ENCODE measurements around the gene BICDL1.

Gene BICDL1

DNA sequence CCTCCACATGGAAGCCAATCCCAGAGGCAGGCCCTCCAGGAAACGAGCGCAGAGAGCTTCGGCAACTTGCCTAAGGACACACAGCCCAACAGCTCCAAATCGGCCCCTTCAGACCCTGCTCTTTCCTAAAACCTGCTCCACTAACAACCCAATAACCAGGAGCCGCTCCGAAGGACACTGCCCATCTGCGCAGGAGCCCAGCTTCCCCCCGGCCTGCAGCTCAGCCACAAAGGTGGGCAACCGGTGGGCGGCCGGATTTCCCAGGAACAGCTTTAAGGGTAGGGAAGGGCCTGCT lies 114.0 kb downstream of the BICDL1 start:
- no peak for DNase-seq

DNA sequence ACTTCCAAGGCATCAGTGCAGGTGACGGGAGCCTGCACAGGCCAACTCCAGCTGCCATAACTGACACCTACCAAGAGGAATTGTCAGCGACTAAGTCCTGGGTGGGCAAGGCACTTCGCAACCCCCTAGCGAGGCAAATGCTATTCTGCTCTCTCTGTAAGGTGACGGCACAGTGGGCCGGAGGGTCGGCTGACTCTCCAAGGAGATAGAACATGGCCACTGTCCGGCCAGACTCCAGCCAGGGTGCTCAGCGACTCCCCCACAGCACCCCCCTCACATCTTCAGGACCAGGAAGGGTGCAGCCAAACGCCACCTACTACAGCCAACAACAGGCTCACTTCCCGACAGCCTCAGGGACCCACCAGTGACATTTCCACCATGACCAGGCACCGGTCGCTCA lies 114.3 kb downstream of the BICDL1 start:
- DNase-seq = no peak

DNA sequence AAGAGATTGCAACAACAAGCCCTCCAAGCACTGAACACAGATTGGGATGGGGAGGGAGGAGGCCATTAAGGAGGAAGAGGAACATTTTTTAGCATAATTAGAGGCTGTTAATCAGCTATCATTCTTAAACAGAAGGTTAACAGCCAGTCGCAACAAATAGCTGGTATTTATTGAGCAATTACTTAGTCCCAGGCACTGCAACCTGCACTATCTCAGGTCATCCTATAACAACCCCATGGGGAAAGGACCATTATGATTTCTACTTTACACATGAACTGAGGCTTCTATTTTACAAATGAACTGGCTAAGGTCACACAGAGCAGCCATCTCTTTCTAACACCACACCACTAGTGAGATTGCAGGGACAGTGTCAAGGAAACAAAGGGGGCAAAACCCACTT lies 117.1 kb downstream of the BICDL1 start:
- no peak for DNase-seq

DNA sequence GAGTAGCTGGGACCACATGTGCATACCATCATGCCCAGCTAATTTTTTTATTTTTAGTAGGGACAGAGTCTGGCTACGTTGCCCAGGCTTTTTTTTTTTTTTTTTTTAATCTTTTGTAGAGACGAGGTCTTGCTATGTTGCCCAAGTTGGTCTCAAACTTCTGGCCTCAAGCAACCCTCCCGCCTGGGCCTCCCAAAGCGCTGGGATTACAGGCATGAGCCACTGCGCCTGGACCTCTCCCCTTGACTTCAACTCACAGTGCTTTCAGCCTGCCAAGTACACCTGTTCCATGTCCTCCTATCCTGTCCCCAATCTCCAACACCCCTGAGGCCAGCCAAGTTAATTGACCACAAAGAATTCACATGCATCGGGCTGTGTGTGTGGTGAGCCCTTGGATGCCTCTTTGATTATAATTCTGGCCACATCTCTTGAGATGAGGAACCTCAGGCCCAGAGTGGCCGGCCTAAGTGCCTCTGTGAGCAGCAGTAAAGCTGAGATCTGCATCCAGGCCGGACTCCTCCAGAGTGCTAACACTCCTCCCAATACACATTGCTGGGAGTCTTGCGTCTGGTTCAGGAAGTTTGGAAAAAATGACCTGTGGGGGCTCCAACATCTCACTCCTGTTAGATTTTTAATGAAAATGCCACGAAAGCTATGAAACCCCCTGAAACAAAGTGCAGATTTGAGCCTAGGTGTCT lies 120.7 kb downstream of the BICDL1 start:
- no peak for DNase-seq

DNA sequence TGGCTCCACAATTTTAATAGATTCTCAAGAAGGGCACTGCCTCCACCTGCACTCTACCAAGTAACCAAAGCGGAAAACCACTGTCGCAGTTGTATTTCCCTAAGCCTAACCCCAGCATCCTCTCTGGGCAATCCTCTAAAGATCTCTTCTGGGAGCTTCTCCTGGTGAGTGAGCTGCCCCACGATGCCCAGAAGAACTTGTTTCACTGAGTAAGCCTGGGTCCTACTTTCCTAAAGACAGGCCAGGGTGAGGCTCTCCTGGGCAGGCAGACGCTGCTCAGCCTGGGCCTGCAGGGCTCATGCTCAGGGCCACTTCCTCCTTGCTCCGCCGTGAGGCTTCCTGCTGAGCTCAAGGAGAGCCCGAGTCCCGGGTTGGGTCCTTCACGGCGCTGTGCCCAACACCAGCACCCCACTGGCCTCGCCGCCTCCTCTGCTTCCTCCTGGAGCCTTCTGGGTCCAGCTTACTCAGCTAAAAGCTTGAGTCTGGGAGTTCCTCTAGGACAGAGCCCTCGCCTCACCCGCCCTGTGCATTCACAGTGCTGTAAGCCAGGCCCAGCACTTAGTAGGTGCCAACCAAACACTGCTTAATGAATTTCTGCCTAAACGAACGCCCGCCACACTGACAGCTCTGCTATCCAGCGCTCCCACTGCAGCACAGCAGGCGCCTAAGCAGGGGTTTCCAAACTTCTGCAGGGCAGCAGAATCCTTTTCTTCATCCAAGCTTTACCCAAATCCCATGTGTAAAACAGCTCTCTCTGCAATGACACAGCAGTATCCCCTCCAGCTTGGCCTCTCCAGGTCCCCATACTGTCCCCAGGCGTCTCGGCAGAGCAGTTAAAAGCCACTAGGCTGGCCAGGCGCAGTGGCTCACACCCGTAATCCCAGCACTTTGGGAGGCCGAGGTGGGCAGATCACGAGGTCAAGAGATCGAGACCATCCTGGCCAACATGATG lies 121.8 kb downstream of the BICDL1 start:
- DNase-seq = peak; percentile 87 to 90

DNA sequence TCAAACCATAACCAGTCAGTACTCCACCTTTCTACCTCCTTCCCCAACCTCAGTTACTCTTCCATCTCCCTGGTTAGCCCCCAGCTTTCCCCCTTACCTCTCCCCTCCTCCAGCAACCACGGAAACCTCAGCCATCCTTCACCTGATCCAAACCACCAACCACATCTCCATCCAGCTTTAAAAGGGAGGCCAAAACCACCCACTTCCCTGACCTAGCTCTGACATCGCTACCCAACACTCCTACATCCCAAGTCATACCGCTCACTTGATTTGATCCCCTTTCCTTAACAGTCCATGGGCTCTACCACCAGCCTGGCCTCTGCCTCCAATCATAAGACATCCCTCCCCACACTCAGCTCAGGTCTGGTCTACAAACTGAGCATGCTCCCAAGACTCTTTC lies 126.0 kb downstream of the BICDL1 start:
- no peak for DNase-seq

DNA sequence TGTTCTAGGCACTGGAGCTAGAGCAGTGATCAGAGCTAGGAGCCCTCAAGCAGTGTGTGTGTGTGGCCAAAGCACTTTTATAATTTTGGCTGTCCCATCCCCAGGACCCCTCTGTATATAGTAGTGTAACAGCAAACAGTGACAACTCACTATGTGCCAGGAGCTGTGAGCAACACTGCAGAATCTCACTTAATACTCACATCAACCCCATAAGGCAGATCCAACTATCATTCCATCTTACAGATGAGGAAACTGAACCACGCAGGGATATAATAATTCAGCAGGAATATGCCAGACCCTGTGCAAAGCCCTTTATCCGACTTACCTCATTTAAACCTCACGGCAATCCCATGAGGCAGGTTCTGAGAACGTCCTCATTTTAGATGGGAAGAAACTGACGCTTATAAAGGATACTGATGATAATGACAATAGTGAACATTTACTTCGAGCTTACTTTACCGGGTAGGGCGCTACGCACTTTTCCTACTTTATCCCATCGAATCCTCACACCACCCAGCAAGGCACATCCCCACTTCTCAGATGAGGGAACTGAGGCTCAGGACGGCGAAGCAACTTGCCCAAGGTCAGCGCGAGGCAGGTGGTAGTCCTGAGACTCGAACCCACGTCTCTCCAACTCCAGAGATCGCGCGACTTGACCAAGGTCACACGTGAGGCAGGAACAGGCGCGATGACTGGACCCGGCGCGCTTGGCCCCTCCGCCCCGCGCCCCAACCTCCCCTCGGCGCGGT lies 126.8 kb downstream of the BICDL1 start:
- peak in 1 of 2 donors; percentile 22 for DNase-seq

DNA sequence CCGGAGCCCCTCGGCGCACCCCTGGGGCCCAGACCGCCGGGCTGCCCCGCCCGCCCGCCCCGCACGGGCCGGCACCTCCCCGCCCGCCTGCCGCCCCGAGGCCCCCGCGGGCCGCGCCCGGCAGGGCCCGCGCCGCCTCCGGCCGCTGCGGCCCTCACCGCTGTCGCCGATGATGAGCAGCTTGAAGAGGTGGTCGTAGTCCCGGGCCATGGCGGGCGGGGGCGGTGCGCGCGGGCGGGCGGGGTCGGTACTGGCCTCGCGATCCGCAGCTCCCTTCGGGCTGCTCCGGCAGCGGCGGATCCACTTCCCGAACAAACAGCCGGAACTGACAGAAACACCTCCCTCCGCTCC lies 127.4 kb downstream of the BICDL1 start, which contains the start of gene RAB35:
Gene RAB35 (minus strand): TSS at position 313 of the 351 bp plus-strand sequence. CDS start 103 bp downstream, at position 210.
- DNase-seq = no peak

DNA sequence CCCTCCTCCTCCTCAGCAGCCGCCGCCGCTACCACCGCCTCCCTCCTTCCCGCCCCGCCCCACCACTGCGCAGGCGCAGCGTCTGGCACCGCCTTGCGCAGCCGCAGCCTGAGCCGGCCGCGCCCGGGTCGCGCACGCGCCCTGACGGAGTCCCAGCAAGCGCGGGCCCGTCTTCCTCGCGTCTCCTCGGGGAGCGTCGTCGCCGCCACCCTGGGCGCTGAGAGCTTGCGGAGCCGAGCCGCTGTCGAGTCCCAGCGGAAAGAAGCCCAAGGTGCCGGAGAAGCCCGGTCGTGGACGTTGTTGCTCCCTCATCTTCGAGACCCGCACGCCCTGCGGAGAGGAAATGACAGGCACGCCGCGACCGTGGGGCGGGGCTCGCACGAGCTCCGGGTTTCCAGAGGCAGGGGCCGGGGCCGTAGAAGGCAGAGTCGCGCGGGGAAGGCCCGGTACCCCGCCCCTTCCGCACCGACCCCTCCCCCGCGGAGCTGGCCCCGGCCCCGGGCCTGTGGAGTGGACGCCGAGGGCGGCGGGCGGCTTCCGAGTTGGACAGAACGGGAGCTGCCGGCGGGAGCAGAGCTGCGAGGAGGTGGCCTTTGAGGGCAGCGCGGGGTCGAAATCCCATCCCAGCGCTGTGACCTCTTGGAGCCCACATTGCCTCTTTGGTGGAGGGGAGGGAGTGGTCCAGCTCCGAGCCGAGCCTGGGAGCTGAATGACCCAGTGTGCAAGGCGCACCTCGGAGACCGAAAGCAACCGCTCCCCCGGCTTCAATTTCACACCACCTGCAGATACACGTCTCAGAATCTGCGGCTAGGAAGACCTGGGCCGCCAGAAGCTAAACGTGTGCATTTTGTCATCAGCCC lies 128.0 kb downstream of the BICDL1 start:
- DNase-seq = peak; percentile 89 to 97

DNA sequence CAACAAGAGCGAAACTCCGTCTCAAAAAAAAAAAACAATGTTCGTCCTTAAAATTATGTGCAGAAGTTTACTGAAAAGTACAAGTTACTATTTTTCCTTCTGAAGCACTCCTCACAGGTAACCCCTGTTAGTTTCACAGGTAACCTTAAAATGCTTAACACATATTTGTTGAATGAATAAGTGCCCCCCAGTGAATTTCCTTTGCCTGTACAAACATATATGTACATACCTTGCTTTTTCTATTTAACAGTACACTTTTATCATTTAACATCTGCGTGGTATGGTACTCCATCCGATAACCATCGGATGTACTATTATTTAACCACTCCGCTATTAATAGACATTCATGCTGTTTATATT lies 128.9 kb downstream of the BICDL1 start:
- DNase-seq = no peak

DNA sequence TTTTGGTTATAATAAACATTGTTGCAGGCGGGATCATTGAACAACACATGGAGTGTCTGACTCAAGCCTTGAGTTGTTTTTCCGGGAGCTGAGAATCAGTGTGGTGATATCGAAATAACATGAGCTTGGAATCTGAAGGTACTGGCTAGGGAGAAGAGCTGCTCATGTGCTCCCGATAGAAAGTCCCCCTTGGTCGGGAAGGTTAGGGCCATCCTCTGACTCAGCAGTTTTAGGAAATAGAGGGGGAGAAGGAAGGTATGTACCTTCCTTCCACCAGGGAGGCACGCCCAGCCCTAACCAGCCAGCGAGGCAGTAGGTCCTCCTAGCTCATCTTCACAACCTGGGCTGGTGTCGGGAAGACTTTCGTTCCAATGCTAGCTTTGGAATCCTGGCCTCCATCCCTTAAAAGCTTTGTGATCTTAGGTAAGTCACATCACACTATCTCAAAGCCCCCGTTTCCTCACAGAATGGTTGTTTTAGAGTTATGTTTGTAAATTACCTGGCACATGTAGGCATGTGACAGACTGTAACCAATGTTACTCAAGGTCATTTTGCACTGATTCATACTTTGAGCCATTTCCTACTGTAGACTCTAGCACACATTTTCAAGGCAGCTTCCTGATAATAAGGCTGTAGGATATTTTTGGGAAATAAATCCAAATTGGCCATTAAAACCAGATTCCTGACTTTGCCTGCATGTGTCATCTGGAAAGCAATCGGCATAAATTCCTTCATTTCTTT lies 129.5 kb downstream of the BICDL1 start:
- DNase-seq = peak in 1 of 2 donors; percentile 29

DNA sequence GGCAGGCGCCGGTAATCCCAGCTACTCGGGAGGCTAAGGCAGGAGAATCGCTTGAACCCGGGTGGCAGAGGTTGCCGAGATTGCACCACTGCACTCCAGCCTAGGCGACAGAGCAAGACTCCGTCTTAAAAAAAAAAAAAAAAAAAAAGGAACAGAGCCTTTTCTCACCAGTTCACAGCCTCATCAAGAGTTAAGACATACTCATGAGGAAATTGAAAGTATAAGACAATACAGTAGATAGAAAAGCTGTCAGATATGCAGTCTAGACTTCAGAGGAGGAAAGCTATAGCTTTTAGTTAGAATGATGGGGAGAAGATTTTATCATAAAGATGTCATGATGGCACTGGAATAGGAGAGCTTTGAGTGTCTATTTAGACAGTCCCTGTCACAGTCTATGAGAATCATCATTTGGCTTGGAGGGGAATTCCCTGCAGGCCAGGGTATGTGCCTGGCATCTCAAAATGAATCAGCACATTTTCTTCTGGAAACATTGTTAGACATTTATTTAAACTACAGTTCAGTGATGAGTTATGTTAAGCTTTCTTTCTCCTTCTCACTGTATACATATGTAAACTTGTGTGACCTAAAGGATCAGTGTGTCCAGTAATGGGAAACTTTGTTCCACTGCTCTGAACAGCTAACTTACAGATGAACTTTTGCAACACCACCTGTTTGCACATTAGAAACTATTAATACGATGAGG lies 130.4 kb downstream of the BICDL1 start:
- peak; percentile 71 to 78 for DNase-seq

DNA sequence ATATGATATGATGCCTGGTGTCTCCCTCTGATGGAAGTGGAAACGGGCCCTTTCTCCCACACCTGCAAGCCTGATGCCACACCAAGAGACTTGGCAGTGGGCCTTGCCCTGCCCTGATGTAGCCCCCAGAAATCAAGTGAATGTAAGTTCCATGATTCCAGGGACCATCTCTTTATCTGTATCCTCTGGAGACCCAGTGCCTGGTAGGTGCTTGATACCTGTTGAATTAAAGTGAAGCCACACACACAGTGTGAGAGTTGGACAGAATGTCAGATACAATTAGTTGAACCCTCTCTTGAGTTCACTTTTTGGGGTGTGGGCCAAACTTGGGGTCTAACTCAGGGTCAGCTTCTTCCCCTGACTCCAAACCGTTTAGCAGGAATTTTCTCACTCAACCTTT lies 132.3 kb downstream of the BICDL1 start:
- DNase-seq = no peak

DNA sequence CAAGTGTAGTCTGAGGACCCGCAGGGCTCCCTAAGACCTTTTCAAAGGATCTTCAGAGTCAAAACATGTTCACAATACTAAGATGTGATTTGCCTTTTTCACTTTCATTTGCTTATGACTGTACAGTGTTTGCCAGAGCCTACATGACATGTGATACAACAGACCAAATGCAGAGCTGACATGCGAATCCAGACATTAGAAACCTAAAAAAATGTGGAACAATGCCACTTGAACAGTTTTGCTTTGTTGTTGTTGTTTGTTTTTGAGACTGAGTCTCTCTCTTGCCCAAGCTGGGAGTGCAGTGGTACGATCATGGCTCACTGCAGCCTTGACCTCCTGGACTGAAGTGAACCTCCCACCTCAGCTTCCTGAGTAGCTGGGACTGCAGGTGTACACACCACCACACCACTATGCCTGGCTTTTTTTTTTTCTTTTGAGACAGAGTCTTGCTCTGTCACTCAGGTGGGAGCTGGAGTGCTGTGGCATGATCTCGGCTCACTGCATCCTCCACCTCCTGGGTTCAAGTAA lies 132.8 kb downstream of the BICDL1 start:
- no peak for DNase-seq

DNA sequence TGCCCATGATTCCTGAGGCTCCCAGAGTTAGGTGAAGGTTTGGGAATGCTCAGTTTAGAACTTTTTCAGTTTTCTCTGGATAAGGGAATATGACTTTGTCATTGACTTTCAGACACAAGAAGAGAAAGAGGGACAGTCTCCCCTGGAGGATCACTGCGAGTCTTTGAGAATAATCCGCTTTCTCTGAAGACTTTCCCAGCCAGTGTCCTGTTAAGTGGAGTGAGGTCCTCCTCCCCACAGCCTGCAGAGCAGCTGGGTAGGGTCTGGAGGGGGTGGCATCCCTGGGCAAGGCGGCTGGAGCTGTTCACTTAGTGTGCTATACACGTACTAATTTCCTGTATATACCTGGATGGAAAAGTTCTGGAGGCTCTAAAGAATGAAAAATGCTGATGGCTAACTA lies 136.0 kb downstream of the BICDL1 start:
- no peak for DNase-seq

DNA sequence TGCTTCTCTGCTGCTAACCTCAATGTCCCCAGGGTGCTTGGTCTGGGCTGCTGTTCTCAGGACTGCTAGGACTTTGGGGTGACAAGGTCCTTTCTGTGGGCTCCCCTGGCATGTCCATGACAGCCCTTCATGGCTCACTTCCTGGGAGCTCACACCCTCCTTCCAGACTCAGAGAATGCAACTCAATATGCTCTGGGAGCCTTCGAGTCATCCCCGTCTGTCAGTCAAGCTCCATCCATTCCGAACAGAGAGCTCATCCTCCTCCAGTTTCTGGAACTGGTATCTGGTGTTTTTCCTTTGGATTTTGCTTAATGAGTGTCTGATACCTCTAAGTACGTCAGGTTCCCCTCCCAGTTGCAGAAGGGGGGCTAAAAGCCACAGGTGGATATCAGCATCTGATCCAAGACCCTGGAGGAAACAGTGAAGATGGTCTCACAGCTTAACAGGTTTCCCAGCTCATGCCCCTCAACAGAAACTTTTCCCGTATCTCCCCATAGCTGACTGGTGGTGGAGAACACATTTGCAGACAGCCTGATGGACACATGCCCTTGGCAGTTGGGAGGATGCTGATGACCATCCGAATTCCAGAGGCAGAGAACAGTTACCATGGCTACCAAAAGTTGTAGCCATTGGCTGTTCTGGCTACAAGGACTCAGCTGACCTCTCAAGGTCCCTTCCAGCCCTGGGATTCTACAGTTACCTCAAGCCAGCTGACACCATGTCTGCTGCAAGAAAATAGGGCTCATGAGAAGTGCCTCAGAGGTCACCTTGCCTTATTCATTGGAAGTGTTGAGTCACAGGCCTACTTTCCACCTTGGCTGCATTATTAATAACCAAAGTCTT lies 137.0 kb downstream of the BICDL1 start:
- DNase-seq = no peak

DNA sequence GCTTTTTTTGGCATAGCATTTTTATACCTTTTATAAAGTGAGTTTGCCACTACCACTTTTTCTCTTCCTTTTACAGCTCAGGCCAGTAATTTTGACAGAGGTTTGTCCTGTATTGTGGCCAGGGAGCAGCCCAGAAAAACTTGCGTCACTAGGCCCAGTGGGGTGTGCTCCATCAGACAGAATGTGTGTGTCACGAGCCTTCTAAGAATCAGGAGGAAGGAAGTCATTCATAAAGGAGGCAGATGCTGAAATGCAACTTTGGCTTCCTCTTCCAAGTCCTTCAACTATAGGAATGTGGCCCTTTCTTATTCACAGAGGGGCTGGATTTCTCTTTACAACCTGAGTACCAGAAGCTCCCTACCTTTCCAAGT lies 137.6 kb downstream of the BICDL1 start:
- peak; percentile 88 to 90 for DNase-seq

DNA sequence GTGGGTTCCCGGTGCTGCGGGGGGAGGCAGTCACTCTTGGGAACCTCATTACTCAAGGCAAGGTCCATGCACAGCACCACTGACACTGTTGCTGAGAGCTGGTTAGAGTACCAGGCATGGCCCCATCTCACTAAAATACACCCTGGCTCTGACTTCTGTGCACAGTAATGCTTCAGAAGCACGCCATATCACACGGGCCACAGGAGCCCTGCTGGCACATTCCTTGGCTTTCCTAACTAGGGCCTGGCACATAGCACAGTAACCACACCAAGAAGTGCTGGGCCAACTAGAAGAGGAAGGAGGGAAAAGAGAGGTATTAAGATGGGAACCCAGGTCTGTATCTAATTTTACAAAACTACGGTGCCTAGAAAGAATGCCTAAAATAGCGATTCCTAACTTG lies 141.0 kb downstream of the BICDL1 start:
- no peak for DNase-seq

DNA sequence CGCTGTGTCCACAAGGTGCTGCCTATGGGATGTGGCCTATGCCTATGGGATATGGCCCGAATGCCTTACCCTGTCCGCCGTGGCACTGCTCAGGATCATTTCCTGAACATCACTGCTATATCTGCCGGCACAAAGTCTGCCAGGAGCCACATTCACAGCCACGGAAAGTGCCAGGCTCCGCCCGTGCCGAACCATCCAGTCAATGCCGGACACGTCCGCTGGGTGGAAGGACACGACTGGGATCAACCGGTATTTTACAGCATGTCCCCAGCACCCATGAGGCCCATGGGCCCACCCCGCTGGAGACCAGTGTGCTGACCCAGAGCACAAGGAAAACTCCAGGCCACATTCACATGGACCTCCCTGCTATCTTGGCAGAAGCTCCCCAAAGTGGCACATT lies 142.1 kb downstream of the BICDL1 start:
- no peak for DNase-seq

All from inflammatory macrophage treated with lipopolysaccharide for 1 hour (primary cell).